Mammary epithelial cell (primary cell): Measurements from ENCODE around the gene PLEKHO1.

Experiments
- CTCF ChIP-seq, 2 donors: IDR thresholded peaks in 1 of 2; conservative IDR thresholded peaks in 1 of 2; 2 replicates each; pipeline ENCODE4 v1.5.1; 2011 to 2012; ENCODE audit warnings: inconsistent platforms in 2 of 2, low read length in 2 of 2, mild to moderate bottlenecking in 2 of 2, control low read depth in 1 of 2, low read depth in 1 of 2; ENCODE audit not compliant: insufficient read depth in 1 of 2; ENCODE audit errors: extremely low read depth in 1 of 2
- EZH2 ChIP-seq: IDR thresholded peaks from 2 replicates; pipeline ENCODE4 v1.6.1; 2012; ENCODE audit warnings: low read length, inconsistent platforms, borderline replicate concordance

GRCh38 chr1:150144606-150145005 is 5.1 kb upstream of the PLEKHO1 start:
- no peak for TF ChIP-seq CTCF (conservative IDR thresholded peaks at IDR 0.05 in 1 of 2, IDR thresholded peaks at IDR 0.05 in 1 of 2; ENCODE audit: extremely low read depth in 1 of 2, insufficient read depth in 1 of 2, low read depth in 1 of 2, low read length in 2 of 2)
- TF ChIP-seq EZH2: no peak
